Measurements from ENCODE around the gene UBQLN1.
"Not testable (repeated sequence)": the region's sequence is repeated elsewhere in the genome, so short reads cannot be mapped to it uniquely, and the experiment has no call there.

Gene UBQLN1

DNA sequence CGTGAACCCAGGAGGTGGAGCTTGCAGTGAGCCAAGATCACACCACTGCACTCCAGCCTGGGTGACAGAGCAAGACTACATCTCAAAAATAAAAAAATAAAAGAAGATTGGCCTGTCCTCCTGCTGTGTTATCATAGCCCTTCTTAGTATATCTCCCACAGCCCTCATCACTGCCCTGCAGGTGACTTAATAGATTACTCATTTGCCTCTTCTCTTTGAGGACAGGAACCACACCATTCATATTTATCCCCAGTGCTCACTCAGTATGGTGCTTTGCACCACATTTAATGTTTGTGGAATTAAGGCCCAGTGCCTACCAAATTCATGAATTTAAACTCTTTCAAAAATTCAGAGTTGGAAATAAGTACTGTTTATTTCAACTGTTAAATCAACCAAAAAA is 74.5 kb downstream of the UBQLN1 start:
- no peak for DNase-seq (ENCODE audit: low spot score)

DNA sequence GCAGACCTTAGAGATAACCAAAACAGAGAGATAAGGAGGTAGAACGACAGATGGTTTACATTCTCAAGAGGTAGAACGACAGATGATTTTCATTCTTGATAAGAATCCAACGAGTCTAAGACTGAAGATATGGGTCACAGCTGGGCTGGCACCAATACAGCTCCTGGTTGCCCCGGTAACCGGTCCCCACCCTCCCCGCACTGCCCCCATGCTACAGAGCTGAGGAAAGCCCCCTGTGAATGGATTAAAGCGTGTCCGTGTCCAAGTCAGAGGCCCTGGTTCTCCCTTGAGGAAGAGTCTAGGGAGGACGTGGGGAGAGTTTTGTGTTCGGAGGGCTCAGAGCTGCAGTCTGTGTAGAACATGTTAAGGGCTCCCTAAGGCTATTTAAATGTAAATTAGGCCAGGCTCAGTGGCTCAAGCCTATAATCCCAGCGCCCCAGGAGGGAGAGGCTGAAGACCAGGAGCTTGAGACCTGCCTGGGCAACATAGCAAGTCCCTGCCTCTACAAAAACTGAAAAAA is 76.8 kb downstream of the UBQLN1 start:
- DNase-seq (ENCODE audit: low spot score), result no peak

DNA sequence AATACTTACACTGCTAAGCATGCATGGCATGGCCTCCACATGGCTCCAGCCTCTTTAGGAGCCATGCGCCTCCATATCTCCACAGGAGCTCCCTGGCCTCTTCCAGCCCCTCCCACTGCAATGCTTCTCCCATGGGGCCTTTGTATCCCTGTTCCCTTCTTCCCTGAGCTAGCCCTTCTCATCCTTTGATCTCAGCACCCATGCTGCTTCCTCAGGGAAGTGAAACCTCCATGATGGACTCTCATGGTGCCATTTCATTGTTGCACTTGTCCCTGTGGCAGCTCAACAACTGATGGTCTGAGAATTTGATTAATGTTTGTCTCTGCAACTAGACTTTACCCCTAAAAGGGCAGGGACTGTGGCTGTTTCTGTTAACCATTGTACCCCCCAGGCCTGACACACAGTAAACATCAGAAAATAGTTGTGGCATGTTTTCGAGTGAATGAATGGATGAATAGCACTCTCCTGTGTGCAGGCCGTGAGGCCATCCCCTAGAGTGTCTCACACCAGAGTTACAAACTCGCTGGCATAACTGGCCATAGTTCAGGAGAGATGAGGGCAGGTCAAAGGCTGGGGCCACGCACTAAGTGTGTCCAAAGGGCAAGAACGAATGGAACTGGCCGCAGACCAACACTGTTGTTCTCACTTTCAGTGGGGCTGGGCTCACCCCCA is 78.2 kb downstream of the UBQLN1 start:
- DNase-seq (ENCODE audit: low spot score), result no peak

DNA sequence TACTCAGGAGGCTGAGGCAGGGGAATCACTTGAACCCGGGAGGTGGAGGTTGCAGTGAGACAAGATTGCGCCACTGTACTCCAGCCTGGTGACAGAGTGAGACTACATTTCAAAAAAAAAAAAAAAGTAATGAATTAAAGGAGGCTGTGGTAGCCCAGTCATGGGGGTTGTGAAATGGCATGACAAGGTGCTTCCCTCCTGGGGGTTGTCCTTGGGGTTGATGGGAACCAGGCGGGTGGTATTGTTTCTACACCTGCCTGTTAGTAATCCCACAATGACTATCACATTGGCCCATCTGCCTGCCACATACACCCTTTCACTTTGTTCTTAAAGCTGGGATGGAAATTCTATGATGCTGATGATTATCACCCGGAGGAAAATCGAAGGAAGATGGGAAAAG is 79.2 kb downstream of the UBQLN1 start:
- no peak for DNase-seq (ENCODE audit: low spot score)

DNA sequence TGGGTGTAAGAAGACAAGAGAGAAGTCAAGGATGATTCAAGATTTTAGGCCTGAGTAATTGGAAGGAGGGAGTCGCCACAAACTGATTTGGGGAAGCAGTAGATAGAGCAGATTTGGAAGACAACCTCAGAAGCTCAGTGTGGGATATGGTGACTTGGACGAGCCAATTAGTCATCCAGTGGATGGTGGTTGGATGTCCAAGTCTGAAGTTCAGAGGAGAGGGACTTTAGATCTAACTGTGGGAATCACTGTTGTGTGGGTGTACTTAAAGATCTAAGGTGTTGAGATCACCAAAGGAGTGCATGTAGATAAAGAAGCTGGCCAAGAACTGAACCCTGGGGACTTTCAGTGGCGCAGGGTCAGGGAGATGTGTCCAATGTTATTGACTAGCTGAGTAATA is 82.6 kb downstream of the UBQLN1 start:
- no peak for DNase-seq (ENCODE audit: low spot score)

DNA sequence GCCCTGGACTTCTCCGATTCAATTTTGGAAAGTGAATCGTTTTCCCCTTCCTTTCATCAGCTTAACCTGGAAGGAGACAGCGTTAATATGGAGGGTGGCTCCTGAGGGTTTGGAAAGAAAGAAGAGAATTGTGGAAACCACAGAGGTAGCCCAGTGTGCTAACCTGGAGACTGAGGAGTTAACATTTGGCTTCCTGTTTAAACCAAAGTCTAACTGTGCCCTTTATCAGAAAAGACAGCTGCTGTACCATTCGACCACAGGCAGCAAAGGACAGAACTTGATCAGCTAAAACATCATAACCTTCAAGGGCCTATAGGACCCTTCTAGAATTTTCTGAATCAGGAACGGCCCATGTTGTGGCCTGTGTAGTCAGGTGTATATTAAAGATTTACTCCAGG is 84.1 kb downstream of the UBQLN1 start:
- DNase-seq (ENCODE audit: low spot score), result no peak

DNA sequence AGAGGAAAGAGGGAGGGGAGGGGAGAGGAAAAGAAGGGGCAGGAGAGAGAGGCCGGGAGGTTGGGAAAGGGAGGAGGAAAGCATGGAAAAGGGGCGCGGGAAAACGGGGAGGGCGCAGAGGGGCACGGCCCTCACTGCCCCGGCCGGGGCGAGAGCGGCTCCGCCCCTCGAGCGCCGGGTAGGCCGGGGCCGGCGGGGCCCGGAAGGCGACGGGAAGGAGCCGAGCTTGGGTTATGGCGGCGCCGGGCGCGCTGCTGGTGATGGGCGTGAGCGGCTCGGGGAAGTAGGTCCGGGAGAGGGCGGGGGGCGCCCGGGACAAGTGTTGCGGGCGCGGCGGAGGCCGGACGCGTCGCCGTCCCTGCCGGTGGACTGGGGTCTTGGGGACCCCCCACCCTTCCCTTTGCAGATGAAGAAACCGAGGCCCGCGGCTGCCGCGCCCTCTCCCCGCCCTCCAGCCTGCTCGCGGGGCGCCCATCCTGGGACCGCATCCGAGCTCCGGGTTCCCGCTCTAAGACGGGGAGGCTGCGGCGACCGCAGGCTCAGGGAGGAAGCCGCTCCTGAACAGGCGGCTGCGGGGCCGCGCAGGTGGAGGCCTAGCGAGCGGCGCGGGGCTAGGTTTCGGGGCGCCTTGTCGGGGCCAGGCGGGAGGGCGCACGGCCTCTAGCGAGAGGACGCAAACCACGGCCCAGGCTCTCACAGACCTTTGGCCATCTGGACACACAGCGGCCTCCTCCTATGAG is 84.6 kb downstream of the UBQLN1 start, which contains the start of gene IDNK:
IDNK (plus strand) TSS at position 205 of the 740 bp plus-strand sequence; CDS start at position 234, 29 bp downstream.
- DNase-seq (ENCODE audit: low spot score), result peak; percentile 80

DNA sequence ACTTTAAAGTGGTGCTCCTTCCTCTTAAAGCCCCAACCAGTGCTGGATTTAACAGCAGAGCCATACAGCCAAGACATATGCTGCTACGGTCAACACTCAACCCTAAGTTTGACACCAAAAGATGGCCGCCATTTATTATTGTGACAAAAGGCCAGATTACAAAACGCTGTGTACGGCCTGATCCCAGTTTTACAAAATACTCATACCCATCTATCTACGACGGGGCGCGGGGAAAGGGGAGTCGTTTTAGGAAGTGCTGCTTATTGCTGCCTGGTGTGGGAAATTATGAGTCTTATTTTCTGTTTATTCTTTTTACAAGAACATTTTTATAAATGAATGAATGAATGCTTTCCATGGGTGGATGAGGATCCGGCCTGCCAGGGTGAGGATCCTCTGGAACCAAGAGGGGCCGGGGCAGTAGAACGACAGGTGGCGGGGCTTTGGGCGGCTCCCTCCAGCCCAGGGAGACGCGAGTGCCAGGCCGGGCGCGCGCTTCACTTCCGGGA is 85.3 kb downstream of the UBQLN1 start:
- DNase-seq (ENCODE audit: low spot score), result no peak

DNA sequence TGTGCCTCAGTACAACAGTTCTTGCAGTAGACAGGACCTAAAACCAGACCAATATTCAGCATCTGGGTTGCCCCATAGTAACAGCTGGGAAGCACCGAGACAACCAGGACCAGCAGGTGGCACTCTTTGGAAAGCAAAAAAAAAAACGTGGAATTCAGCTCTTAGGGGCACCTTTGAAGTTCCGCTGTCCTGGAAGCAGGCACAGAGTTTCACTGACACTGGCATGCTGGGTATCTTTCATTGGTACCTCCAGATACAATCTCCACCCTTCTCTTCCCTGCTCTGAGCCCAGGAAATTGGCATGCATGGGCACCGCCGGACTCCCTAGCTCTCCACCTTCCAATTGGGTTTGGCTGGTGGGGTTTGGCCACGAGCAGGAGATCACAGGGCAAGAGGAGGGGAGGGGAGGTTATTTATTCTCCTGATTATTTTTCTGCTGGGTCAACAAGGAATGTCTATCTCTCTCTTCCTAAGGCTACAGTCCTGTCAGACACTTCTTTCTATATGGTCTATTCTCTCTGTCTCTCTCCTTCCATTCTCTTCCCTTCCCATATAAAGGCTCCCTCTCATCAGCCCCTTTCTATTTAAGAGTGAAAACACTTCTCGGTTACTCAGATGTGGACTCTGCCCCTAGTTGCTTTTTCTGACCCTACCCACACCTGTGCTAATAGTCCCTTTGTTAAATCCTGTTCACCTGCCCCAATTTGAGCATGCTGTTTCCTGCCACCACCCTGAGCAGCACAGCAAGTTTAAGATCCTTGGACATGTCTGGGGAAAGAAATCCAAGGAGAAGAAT is 86.7 kb downstream of the UBQLN1 start:
- peak; percentile 71 for DNase-seq (ENCODE audit: low spot score)

DNA sequence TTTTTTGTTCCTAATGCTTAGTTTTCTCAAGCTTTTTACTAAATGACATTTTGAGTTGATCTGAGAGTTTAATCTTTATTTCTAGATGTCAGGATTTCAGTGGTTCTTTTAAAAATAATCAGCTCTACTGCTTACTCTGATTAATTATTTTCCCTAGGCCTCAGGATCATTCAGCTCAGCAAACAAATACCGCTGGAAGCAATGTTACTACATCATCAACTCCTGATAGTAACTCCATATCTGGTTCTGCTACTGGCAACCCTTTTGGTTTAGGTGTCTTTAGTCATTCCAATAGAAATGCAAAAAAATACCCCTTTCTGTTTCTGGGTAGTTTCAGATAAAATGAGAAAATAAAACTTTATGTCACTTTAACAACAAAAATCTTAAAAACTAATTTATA is 90.5 kb downstream of the UBQLN1 start:
- DNase-seq (ENCODE audit: low spot score), result no peak

DNA sequence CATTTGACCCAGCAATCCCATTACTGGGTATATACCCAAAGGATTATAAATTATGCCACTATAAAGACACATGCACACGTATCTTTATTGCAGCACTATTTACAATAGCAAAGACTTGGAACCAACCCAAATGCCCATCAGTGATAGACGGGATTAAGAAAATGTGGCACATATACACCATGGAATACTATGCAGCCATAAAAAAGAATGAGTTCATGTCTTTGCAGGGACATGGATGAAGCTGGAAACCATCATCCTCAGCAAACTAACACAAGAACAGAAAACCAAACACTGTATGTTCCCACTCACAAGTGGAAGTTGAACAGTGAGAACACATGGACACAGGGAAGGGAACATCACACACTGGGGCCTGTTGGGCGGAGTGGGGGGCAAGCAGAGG is 94.5 kb downstream of the UBQLN1 start:
- not testable (repeated sequence) for DNase-seq (ENCODE audit: low spot score)

Data from AG08396 (cell line).